Thyroid gland (tissue), 4 donors: ENCODE measurements around the gene IFITM10.

Experiments used
- CTCF ChIP-seq, 6 experiments: fragments of 200-600 bp in 3 of 6; fragments of 450-650 bp in 3 of 6; sonication (generic) in 3 of 6; IDR thresholded peaks; one replicate each; pipeline ENCODE4 v1.5.1; 2016 to 2019; ENCODE audit warnings: antibody characterized with exemption in 6 of 6, mild to moderate bottlenecking in 2 of 6, inconsistent platforms in 1 of 6, moderate library complexity in 1 of 6
- POLR2A ChIP-seq, 2 donors: fragments of 450-650 bp; IDR thresholded peaks; one replicate each; pipeline ENCODE4 v1.6.1; 2017; ENCODE audit warnings: antibody characterized with exemption in 2 of 2, mild to moderate bottlenecking in 2 of 2, moderate library complexity in 1 of 2

GRCh38 chr11:1751999-1752906 is 1.9 kb upstream of the IFITM10 start:
- TF ChIP-seq CTCF (IDR thresholded peaks at IDR 0.05) (no peak), POLR2A (IDR thresholded peaks at IDR 0.05) (no peak)
